Measurements from ENCODE around the gene TPM2. TPM values are rescaled to one million over a fixed set of nuclear protein-coding genes. Genes with fewer than 3 reads are reported as not detected.
A peak's percentile ranks its signal among the peaks of the same experiment; 100 is the strongest.
"Not testable (repeated sequence)": the region's sequence is repeated elsewhere in the genome, so short reads cannot be mapped to it uniquely, and the experiment has no call there.

TPM2 gene
- total RNA-seq, 1 donor from 2014 or later = 188 TPM

- DNase-seq = no peak
- H3K27ac Mint-ChIP-seq (ENCODE audit: unreplicated experiment) = peak overlapping the region; percentile 95
- H3K36me3 Mint-ChIP-seq (ENCODE audit: unreplicated experiment) = peaks cover 5% of the 10 kb centered on the region
- H3K4me3 Mint-ChIP-seq (ENCODE audit: unreplicated experiment) = peak overlapping the region; percentile 100
- peaks cover 17% of the 10 kb centered on the region for H3K9me3 Mint-ChIP-seq (ENCODE audit: unreplicated experiment)
- no peak for TF ChIP-seq CTCF (IDR thresholded peaks at IDR 0.05; ENCODE audit: partially characterized antibody, unreplicated experiment)
- peaks cover 24% of the 10 kb centered on the region for H3K4me1 Mint-ChIP-seq (ENCODE audit: low read depth, unreplicated experiment)
- H3K27me3 Mint-ChIP-seq (ENCODE audit: unreplicated experiment) = peaks cover 19% of the 10 kb centered on the region
These were observed 43.6 kb downstream of the TPM2 start for GRCh38 chr9:35646153-35646532.

DNA sequence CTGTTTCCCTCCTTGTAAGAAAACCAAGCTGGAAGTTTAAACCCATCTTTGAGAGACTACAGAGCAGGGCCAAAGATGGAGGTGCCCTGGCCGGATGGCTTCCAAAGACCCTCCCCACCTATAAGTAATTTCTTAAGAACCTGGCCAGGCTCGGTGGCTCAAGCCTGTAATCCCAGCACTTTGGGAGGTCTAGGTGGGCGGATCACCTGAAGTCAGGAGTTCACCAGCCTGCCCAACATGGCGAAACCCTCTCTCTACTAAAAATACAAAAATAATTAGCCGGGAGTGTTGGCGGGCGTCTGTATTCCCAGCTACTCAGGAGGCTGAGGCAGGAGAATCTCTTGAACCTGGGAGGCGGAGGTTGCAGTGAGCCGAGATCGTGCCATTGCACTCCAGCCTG lies 44.0 kb downstream of the TPM2 start:
- not testable (repeated sequence) for DNase-seq; H3K36me3 Mint-ChIP-seq (ENCODE audit: unreplicated experiment)
- H3K9me3 Mint-ChIP-seq (ENCODE audit: unreplicated experiment) = peaks cover 17% of the 10 kb centered on the region
- H3K4me3 Mint-ChIP-seq (ENCODE audit: unreplicated experiment) = peak overlapping the region; percentile 100
- peaks cover 18% of the 10 kb centered on the region for H3K27me3 Mint-ChIP-seq (ENCODE audit: unreplicated experiment)
- peaks cover 22% of the 10 kb centered on the region for H3K4me1 Mint-ChIP-seq (ENCODE audit: low read depth, unreplicated experiment)
- peak overlapping the region; percentile 95 for H3K27ac Mint-ChIP-seq (ENCODE audit: unreplicated experiment)

GRCh38 chr9:35643046-35643445 lies 46.7 kb downstream of the TPM2 start:
- Mint-ChIP-seq H3K27me3 (ENCODE audit: unreplicated experiment) (peaks cover 13% of the 10 kb centered on the region), H3K27ac (ENCODE audit: unreplicated experiment) (no peak overlapping the region), H3K4me1 (ENCODE audit: low read depth, unreplicated experiment) (peaks cover 11% of the 10 kb centered on the region), H3K9me3 (ENCODE audit: unreplicated experiment) (peaks cover 13% of the 10 kb centered on the region), H3K36me3 (ENCODE audit: unreplicated experiment) (peaks cover 10% of the 10 kb centered on the region), H3K4me3 (ENCODE audit: unreplicated experiment) (no peak overlapping the region)
- no peak for DNase-seq
- no peak for TF ChIP-seq CTCF (IDR thresholded peaks at IDR 0.05; ENCODE audit: partially characterized antibody, unreplicated experiment)

DNA sequence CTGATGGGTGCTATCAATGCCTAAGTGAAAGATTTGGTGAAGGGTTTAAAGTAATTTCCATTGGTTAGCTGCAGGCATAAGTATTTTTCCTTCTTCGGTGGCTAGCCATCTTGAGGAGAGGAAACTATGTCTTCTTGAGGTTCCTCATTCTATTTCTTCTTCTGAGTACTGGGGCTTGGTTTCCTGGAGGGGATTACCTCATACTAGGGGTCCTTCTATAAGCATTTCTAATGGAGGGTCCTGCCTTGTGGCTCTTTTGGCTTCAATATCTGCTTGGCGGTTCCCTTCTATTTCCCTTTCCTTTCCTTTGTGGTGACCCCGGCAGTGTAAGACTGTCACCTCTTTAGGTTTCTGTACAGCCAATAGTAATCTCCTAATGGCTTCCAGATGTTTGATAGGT lies 48.2 kb downstream of the TPM2 start:
- not testable (repeated sequence) for H3K9me3 Mint-ChIP-seq (ENCODE audit: unreplicated experiment); H3K4me3 Mint-ChIP-seq (ENCODE audit: unreplicated experiment); H3K4me1 Mint-ChIP-seq (ENCODE audit: low read depth, unreplicated experiment)

GRCh38 chr9:35640431-35640830 lies 49.3 kb downstream of the TPM2 start:
- DNase-seq; H3K4me1 Mint-ChIP-seq (ENCODE audit: low read depth, unreplicated experiment); H3K27me3 Mint-ChIP-seq (ENCODE audit: unreplicated experiment); H3K9me3 Mint-ChIP-seq (ENCODE audit: unreplicated experiment); H3K4me3 Mint-ChIP-seq (ENCODE audit: unreplicated experiment); H3K27ac Mint-ChIP-seq (ENCODE audit: unreplicated experiment): not testable (repeated sequence)
- peaks cover 19% of the 10 kb centered on the region for H3K36me3 Mint-ChIP-seq (ENCODE audit: unreplicated experiment)

More for the DNA sequence above, 48.2 kb downstream of the TPM2 start:
- peaks cover 19% of the 10 kb centered on the region for H3K36me3 Mint-ChIP-seq (ENCODE audit: unreplicated experiment)
- DNase-seq; H3K27me3 Mint-ChIP-seq (ENCODE audit: unreplicated experiment); H3K27ac Mint-ChIP-seq (ENCODE audit: unreplicated experiment): not testable (repeated sequence)

GRCh38 chr9:35639631-35640030 lies 50.1 kb downstream of the TPM2 start:
- no peak for DNase-seq
- no peak for TF ChIP-seq CTCF (IDR thresholded peaks at IDR 0.05; ENCODE audit: partially characterized antibody, unreplicated experiment)
- Mint-ChIP-seq H3K36me3 (ENCODE audit: unreplicated experiment) (peaks cover 19% of the 10 kb centered on the region), H3K27ac (ENCODE audit: unreplicated experiment) (no peak overlapping the region), H3K4me3 (ENCODE audit: unreplicated experiment) (no peak overlapping the region), H3K4me1 (ENCODE audit: low read depth, unreplicated experiment) (peaks cover 2% of the 10 kb centered on the region), H3K27me3 (ENCODE audit: unreplicated experiment) (no peaks in the 10 kb centered on the region), H3K9me3 (ENCODE audit: unreplicated experiment) (peaks cover 2% of the 10 kb centered on the region)

DNA sequence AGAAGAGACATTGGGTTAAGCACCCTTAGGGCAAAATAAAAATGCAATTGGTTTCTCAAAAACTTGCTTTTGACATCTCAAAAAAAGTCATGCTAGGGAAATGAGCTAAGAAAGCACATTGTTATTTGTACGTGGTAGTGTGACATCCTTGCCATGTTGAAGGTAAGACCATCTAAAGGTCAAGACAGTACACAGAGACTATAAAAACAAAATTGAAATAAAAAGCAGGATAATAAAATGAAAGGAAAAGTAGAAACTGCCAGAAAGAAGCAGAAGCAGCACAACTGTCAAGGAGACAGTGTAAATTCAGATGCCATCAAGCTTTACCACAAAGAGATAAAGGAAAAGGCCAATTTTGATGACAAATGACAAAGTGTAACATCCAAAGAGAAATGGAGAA lies 50.5 kb downstream of the TPM2 start:
- not testable (repeated sequence) for H3K27ac Mint-ChIP-seq (ENCODE audit: unreplicated experiment); H3K27me3 Mint-ChIP-seq (ENCODE audit: unreplicated experiment); H3K9me3 Mint-ChIP-seq (ENCODE audit: unreplicated experiment); DNase-seq; H3K4me1 Mint-ChIP-seq (ENCODE audit: low read depth, unreplicated experiment); H3K4me3 Mint-ChIP-seq (ENCODE audit: unreplicated experiment)
- peaks cover 19% of the 10 kb centered on the region for H3K36me3 Mint-ChIP-seq (ENCODE audit: unreplicated experiment)

GRCh38 chr9:35638751-35639150 lies 51.0 kb downstream of the TPM2 start:
- not testable (repeated sequence) for H3K27me3 Mint-ChIP-seq (ENCODE audit: unreplicated experiment); H3K9me3 Mint-ChIP-seq (ENCODE audit: unreplicated experiment); H3K4me3 Mint-ChIP-seq (ENCODE audit: unreplicated experiment); DNase-seq; H3K27ac Mint-ChIP-seq (ENCODE audit: unreplicated experiment); H3K4me1 Mint-ChIP-seq (ENCODE audit: low read depth, unreplicated experiment)
- peaks cover 19% of the 10 kb centered on the region for H3K36me3 Mint-ChIP-seq (ENCODE audit: unreplicated experiment)

- peaks cover 19% of the 10 kb centered on the region for H3K36me3 Mint-ChIP-seq (ENCODE audit: unreplicated experiment)
- H3K4me1 Mint-ChIP-seq (ENCODE audit: low read depth, unreplicated experiment); H3K4me3 Mint-ChIP-seq (ENCODE audit: unreplicated experiment); DNase-seq; H3K27me3 Mint-ChIP-seq (ENCODE audit: unreplicated experiment); H3K27ac Mint-ChIP-seq (ENCODE audit: unreplicated experiment); H3K9me3 Mint-ChIP-seq (ENCODE audit: unreplicated experiment): not testable (repeated sequence)
These were observed 52.2 kb downstream of the TPM2 start for GRCh38 chr9:35637427-35637955.

DNA sequence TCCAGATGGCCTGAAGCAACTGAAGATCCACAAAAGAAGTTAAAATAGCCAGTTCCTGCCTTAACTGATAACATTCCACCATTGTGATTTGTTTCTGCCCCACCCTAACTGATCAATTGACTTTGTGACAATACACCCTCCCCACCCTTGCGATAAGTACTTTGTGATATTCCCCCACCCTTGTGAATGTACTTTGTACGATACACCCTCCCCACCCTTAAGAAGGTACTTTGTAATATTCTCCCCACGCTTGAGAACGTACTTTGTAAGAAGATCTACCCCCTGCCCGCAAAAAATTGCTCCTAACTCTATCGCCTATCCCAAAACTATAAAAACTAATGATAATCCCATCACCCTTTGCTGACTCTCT lies 52.9 kb downstream of the TPM2 start:
- H3K36me3 Mint-ChIP-seq (ENCODE audit: unreplicated experiment) = peaks cover 19% of the 10 kb centered on the region
- H3K9me3 Mint-ChIP-seq (ENCODE audit: unreplicated experiment); DNase-seq; H3K27ac Mint-ChIP-seq (ENCODE audit: unreplicated experiment); H3K4me1 Mint-ChIP-seq (ENCODE audit: low read depth, unreplicated experiment); H3K4me3 Mint-ChIP-seq (ENCODE audit: unreplicated experiment); H3K27me3 Mint-ChIP-seq (ENCODE audit: unreplicated experiment): not testable (repeated sequence)

Data from glutamatergic neuron (in vitro differentiated cells).